ENCODE results near the gene HOXC5. TPM values are rescaled to one million over a fixed set of nuclear protein-coding genes. Genes with fewer than 3 reads are reported as not detected.
A peak's percentile ranks its signal among the peaks of the same experiment; 100 is the strongest.

Gene HOXC5
- total RNA-seq, 1 donor from 2014 or later = 0.50 TPM

GRCh38 chr12:54009171-54010052, 23.4 kb upstream of the HOXC5 start:
- no peak for DNase-seq (ENCODE audit: low read depth)
- peak overlapping the region; percentile 41 for H3K4me3 ChIP-seq (ENCODE audit: low read depth, low read length)
- TF ChIP-seq, protein P1, sequence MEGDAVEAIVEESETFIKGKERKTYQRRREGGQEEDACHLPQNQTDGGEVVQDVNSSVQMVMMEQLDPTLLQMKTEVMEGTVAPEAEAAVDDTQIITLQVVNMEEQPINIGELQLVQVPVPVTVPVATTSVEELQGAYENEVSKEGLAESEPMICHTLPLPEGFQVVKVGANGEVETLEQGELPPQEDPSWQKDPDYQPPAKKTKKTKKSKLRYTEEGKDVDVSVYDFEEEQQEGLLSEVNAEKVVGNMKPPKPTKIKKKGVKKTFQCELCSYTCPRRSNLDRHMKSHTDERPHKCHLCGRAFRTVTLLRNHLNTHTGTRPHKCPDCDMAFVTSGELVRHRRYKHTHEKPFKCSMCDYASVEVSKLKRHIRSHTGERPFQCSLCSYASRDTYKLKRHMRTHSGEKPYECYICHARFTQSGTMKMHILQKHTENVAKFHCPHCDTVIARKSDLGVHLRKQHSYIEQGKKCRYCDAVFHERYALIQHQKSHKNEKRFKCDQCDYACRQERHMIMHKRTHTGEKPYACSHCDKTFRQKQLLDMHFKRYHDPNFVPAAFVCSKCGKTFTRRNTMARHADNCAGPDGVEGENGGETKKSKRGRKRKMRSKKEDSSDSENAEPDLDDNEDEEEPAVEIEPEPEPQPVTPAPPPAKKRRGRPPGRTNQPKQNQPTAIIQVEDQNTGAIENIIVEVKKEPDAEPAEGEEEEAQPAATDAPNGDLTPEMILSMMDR (IDR thresholded peaks at IDR 0.05; ENCODE audit: insufficient read depth, low read length, poor library complexity, severe bottlenecking) = no peak
- peaks cover 24% of the 10 kb centered on the region for H3K27me3 ChIP-seq (ENCODE audit: control insufficient read depth, insufficient read depth, low read length)
- no peaks in the 10 kb centered on the region for H3K36me3 ChIP-seq (ENCODE audit: control insufficient read depth, insufficient read depth, low read length)

- Histone ChIP-seq H3K36me3 (ENCODE audit: control insufficient read depth, insufficient read depth, low read length) (no peaks in the 10 kb centered on the region), H3K27me3 (ENCODE audit: control insufficient read depth, insufficient read depth, low read length) (peaks cover 26% of the 10 kb centered on the region), H3K4me3 (ENCODE audit: low read depth, low read length) (no peak overlapping the region)
- no peak for DNase-seq (ENCODE audit: low read depth)
- TF ChIP-seq, protein P1 (IDR thresholded peaks at IDR 0.05; ENCODE audit: insufficient read depth, low read length, poor library complexity, severe bottlenecking) = no peak
Measured at GRCh38 chr12:54010053-54010971, 22.5 kb upstream of the HOXC5 start.

- H3K27me3 ChIP-seq (ENCODE audit: control insufficient read depth, insufficient read depth, low read length) = peaks cover 29% of the 10 kb centered on the region
- no peaks in the 10 kb centered on the region for H3K36me3 ChIP-seq (ENCODE audit: control insufficient read depth, insufficient read depth, low read length)
- H3K4me3 ChIP-seq (ENCODE audit: low read depth, low read length) = no peak overlapping the region
- TF ChIP-seq, protein P1 (IDR thresholded peaks at IDR 0.05; ENCODE audit: insufficient read depth, low read length, poor library complexity, severe bottlenecking) = no peak
- DNase-seq (ENCODE audit: low read depth) = no peak
Measured at GRCh38 chr12:54010972-54011664, 21.7 kb upstream of the HOXC5 start.

GRCh38 chr12:54011665-54012532, 21.0 kb upstream of the HOXC5 start:
- DNase-seq (ENCODE audit: low read depth) = no peak
- Histone ChIP-seq H3K36me3 (ENCODE audit: control insufficient read depth, insufficient read depth, low read length) (no peaks in the 10 kb centered on the region), H3K27me3 (ENCODE audit: control insufficient read depth, insufficient read depth, low read length) (peaks cover 26% of the 10 kb centered on the region), H3K4me3 (ENCODE audit: low read depth, low read length) (no peak overlapping the region)
- TF ChIP-seq, protein P1 (IDR thresholded peaks at IDR 0.05; ENCODE audit: insufficient read depth, low read length, poor library complexity, severe bottlenecking) = no peak
